ENCODE measurements around the gene CCDC88B.

CCDC88B gene

DNA sequence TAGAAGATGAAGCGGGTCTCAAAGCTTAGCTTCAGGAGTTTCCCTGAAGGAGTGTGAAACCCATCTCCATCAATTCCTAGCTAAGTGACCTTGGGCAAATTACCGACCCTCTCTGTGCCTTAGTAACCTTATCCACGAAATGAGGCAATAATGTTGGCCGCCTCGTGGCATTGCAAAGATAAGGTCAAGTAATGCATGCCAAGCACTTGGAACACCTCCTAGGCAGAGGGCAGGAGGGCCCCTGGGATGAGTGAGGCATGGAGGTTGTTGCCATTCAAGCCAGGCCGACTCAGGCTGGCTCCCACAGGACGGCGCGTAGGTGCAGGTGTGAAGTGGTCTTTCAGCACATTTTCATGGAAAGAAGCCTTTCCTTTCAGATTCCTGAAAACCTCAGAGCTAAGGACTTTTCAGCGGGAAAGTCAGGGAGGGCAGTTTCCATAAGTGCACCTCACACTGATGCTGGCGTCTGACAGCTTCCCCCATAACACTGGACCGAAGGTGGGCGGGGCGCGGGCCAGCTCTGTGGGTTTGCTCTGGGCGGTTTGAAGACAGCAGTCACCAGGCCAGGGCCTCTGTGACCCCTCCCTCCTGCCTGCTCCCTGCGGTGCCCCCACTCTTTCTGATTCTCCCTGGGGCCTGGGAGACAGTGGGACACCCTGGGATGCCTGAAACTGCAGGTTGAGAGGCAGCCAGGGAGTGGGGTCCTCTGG lies 44.2 kb downstream of the CCDC88B start:
- DNase-seq, result no peak

DNA sequence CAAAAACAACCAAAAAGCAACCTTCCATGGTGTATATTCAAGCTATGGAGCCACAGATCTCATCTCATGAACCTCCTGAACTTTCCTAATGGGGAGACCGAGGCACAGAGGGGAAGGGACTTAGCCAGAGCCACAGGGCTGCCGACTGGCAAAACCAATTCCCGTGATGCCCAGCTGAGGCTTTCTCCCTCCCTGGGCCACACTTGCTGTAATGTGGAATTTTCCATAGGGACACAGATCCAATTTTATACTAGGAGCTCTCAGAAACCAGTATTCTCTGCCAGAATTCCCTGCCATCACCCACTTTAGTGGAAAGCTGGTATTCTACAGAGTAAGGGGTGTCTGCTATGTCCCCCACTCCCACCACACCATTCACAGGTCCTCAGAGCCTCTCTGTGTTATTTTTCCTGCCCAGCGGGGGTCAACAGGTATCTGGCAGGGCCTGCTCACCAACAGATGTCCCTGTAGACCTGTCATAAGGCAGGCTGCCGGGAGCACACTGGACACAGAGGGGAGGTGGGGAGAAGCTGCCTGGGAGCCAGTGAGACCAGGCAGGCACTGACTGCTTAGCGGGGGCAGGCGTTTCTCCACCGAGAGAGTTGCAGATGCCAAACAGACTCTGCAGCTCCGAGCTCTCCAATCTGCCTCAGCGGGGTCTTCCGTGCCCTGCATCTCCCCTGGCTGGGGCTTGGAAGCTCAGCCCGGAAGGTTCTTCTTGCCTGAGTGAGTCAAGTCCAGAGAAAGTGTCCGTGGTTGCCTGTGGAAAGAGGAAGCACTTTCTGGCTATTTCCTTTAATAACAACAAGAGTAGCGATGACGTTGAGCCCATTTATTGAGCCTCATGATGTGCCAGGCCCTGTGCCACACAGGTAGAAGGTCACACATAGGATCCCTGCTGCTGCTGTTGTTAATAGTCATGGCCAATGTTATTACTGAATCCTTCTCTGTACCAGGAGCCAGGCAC lies 45.3 kb downstream of the CCDC88B start:
- no peak for DNase-seq

DNA sequence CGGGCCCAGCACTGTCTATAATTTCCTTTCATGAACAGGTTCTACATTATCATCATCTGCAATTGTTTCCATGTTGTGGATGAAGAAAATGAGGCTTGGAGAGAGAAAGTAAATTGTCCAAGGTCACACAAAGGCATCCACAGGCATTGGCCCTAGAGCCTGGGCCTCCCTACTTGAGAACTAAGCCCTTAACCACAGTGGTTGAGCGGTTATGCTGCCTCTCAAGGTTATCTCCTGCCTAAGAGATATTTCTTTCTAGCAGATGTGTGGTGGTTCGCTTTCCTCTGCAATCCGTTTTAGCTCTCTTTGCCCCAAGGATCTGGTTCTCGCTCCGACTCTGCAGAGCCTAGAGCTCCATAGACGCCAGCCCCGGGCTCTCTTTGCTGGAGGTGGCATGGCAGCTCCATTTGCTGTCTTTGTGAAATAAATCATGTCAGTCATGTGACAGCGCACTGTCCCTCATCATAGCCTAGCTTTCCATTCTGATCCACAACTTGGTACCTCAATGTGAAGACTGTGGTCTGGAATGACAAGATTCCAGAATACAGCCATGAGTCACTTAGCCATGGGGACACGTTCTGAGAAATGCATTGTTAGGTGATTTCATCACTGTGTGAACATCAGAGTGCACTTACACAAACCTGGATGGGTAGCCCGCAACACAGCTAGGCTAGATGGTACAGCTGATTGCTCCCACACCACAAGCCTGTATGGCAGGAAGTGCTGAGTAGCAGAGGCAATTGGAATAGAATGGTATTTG lies 46.1 kb downstream of the CCDC88B start:
- DNase-seq, result no peak

DNA sequence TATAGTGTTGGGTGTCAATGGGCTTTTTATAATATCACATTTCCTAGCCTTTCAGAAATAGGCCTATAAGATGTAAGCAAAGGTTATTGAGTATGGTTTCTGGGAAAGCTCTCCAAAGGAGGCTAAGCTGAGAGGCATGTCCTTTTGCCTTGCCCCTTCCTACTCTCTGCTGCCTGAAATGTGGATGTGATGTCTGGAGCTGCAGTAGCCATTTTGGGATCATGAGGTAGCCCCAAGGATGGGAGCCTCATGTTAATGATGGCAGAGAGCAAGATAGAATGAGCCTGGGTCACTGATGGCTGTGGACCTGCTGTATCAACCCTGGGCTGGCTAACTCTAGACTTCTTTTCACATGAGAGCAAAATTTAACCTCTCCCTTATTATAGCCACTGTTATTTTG lies 47.9 kb downstream of the CCDC88B start:
- no peak for DNase-seq

DNA sequence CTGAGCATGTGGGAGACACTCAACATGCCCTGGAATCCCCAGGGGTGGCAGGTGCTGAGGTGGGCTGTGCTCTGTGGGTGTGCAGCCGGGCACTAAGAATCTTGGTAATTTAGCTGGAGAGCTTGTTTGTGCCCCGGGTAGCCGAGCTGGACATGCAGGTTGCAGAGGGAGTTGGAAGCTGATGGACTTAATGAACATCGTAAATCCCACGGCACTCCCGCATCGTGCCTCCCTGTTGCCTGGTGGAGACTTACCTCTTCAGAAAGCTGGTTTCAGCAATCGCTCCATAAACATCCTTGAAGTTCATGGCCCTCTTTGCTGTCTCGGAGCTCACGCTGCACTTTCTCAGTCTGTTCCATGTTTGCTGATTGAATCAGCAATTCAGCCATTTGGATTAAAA lies 48.9 kb downstream of the CCDC88B start:
- no peak for DNase-seq

DNA sequence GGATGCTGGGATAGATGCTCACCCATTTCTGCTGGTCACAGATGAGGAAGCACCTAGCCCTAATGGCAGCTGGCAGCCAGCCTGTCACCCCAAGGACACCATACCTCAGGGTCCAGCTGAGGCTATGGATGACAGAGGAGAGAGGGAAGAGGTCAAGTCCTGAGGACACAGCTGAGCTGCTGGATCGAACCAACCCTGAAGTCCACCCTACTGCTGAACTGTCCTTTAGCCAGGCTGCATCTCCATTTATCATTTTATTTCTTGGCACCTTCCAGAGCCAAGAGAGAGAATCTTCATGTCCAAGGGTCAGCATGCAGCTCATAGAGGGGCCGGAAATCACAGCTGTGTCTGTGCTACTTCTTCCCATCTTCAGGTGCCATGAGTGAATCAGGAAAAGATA lies 49.8 kb downstream of the CCDC88B start:
- no peak for DNase-seq

DNA sequence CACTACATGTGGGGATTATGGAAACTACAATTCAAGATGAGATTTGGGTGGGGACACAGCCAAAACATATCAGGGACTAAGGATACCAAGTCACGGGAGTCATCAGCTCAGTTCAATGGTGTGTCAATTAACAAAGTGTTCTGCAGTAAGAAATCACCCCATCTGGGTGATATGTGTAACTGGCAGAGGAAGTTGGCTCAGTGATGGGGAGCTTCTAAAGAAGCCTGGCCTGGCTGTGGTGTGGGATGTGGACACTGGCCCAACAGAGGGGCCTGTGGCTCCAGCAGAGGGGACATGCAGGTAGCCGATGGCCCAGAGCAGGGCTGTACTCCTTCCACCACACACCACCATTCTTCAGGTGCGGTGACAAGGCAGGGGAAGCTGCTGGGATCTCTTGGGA lies 50.6 kb downstream of the CCDC88B start:
- DNase-seq, result no peak

DNA sequence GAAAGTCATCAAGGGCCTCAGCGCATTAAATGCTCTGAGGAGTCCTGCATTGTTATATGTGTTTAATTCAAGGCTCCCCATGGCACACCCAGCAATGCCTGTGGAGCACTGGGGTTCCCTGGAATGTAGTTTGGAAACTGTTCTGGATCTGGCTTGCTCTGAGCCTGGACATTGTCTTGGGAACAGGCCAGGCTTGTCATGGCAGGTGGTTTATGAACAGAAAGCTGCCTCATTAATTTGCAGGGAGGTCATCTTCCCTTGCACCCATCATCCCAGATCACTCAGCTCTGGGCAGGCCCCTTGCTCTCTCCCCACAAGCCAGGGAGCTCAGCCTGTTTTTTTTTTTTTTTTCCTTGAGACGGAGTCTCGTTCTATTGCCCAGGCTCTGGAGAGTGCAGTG lies 51.8 kb downstream of the CCDC88B start:
- no peak for DNase-seq

DNA sequence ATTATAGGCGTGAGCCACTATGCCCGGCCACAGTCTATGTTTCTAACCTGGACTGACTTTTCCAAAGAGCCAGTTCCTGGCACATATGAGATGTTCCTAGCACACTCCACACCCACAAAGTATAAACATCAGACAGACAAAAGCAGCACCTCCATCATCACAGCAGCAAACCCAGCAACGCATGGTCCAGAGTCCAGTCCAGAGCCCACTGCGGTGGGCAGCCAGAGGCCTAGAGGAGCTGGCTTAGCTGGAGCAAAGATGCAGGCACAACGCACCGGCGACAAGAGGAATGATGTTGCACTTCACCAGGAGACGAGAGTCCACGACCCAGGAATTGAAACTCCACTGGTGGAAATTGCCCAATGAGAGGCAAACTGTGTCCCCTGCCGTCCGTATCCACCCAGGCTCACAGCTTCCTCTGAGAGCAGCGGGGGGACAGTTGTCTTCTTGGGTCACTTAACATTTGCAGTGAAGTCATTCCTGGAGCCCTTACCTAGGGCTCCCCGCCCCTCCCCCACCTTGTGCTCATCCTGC lies 55.6 kb downstream of the CCDC88B start:
- no peak for DNase-seq

DNA sequence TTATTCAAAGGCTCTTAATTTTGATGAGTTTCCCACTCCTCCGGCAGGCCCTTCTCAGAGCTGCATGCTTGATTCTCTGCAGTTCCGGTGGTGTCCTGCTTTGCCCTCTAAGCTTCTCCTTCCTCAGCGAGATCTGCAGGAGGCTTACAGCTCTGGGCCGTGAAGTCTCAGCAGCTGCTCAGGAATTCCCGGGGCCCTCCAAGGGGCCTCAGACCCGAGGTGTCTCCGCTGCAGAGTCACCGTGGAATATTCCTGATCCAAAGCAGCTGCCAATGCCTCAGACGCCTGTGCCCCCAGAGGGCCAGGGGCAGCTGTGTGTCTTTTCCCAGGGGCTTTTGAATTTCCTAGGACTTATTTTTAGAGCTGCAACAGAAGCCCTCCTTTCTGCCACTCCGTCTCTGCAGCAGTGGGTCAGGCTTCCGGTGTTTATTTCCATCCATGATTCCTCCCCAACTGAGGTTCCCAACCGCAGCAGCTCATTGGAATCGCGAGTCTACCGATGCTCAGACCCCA lies 56.1 kb downstream of the CCDC88B start:
- no peak for DNase-seq

DNA sequence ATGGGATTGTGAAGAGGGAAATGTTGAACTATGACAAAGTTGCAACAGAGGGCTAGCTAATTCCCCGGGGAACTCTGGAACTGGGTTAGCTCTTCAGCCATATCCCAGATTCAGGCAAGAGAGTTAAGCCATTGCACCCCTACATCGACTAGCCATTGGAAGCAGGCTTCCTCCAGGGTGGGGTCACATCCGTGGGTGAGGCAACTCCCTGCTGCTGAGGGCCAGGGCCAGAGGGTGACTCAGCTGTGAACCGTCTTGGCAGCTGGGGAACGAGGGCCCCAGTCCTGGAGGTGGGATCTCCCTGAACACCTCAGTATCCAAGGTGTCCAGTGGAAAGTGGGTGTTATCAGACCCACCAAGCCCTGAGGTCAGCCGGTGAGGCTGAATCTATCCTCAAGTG lies 60.1 kb downstream of the CCDC88B start:
- DNase-seq, result no peak

DNA sequence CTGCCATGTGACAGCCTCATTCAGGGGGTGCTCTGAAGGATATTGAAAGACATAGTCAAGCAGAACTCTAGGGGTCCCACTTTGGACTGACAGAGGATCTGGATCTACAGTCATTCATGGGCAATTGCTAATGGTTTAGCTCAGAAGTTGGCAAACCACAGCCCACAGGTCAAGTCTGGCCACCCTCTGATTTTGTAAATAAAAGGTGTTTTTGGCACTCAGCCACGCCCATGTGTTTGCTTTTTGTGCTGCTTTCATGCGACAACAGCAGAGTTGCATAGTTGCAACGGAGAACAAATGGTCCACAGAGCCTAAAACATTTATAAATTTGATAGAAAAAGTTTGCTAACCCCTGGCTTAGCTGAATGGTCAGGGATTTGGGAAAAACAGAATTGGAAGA lies 60.7 kb downstream of the CCDC88B start:
- DNase-seq, result no peak

DNA sequence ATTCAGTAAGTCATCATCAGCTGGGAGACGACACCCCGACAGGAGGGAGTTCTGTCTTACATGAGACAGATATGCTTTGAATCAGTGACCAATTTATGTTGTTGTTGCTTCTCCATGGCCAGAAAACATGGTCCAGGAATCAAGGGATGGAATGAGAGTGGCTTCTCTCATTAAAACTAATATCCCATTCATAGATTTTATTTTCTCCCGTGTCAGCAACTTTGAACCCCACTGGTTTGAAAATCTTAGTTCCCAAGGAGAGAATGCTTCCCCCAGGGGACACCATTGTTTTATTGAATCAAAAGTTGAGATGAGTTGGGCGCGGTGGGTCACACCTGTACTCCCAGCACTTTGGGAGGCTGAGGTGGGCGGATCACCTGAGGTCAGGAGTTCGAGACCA lies 61.8 kb downstream of the CCDC88B start:
- no peak for DNase-seq

DNA sequence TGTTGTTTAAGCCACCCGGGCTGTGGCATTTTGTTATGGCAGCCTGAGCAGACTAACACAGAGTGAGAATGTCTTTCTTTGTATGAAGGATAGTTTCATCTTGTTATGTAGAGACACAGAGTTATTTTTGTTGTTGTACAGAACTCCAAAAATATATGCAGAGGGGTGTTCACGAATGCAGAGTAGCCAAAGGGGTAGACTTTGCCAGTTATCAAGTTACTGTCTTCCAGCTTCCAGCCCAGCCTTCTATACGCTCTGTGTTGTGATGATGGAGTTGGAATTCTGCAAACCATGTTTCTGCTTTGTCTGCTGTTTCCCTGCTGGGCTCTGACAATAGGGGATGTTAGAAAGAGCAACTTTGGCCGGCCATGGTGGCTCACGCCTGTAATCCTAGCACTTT lies 63.1 kb downstream of the CCDC88B start:
- no peak for DNase-seq

DNA sequence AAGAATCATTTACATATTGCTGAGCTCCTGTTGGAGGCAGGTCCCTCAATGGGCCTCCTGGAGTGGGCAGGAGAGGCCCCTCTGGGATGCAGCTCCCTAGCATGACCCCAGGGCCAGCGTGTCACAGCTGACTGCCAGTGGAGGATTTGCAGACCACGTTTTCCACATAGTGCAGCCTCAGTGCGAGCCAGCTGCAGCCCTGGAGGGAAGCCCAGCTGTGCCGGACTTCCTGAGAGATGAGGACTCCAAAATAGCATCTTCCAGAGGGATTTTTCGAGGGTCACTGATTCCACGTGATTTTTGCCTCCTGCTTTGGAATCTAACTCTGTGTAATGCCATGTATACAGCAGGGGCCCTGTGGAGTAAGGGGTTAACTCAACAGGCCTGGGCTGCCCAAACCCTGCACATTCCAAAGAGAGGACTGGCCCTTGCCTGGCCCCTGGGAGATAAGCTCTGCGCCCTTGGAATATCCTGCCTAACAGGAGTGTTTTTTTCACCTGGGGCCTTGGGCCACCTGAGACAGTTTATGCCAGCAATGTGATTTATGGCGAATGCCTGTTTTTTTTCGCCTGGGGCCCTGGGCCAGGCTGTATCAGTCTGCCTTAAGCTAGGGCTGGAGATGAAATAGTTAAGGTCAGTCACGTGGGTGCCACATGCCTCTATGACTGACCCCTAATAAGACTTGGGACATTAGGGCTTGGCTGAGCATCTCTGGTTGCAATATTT lies 66.4 kb downstream of the CCDC88B start:
- no peak for DNase-seq
